ENCODE measurements around the gene PSTPIP1. TPM values are rescaled to one million over a fixed set of nuclear protein-coding genes. Genes with fewer than 3 reads are reported as not detected.

PSTPIP1 gene
- total RNA-seq, 3 donors from 2014 or later, result 2.6 to 11.0 (median 3.9) TPM

DNA sequence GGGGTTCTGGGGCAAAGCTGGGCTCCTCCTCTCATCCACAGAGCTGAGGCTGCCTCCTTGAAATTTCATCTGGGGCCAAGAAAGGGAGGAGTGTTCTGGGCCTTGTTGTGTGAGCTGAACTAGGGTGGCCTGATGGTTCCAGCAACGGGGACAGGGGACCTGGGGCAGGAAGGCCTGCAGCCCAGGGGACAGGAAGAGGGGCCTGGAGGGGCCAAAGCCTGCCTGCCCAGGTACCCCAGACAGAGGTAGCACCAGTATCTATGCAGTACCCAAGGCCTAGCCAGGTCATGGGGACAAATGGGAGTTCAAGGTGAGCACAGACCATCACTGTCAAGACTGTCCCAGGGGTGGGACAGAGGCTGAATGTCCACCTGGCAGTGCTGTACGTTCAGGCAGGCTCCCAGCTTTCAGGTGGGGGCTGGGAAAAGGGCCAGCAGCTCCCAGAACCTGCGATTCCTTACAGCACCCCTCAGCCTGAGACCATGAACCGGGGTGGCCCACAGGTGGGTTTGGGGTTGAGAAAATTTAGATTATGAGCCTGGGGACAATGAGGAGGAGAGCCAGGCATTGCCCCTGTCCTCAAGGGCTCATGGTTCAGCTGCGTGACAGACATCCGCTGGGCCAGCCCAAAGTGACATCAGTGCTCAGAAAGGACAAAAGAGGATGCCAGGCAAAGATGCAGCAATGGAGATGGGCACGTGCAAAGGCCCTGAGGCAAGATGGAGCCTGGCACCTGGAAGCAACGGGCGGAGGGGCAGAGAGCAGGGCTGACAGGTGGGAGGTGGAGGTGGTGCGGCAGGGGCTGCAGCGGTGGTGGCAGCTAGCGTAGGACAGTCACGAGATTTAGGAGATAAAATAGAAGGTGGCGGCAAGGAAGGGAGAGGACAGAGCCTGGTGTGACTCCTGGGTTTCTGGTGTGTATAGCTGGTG, 28.0 kb downstream of the PSTPIP1 start:
- DNase-seq (ENCODE audit: low spot score in 2 of 2), result peak in 1 of 2 donors; percentile 35
- H3K36me3 ChIP-seq, result no peaks in the 10 kb centered on the region
- TF ChIP-seq POLR2A (IDR thresholded peaks at IDR 0.05), result no peak
- TF ChIP-seq, protein P1, sequence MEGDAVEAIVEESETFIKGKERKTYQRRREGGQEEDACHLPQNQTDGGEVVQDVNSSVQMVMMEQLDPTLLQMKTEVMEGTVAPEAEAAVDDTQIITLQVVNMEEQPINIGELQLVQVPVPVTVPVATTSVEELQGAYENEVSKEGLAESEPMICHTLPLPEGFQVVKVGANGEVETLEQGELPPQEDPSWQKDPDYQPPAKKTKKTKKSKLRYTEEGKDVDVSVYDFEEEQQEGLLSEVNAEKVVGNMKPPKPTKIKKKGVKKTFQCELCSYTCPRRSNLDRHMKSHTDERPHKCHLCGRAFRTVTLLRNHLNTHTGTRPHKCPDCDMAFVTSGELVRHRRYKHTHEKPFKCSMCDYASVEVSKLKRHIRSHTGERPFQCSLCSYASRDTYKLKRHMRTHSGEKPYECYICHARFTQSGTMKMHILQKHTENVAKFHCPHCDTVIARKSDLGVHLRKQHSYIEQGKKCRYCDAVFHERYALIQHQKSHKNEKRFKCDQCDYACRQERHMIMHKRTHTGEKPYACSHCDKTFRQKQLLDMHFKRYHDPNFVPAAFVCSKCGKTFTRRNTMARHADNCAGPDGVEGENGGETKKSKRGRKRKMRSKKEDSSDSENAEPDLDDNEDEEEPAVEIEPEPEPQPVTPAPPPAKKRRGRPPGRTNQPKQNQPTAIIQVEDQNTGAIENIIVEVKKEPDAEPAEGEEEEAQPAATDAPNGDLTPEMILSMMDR (IDR thresholded peaks at IDR 0.05), result no peak
- TF ChIP-seq POLR2AphosphoS5 (IDR thresholded peaks at IDR 0.05), result no peak
- no peak overlapping the region for H3K27ac ChIP-seq
- H3K27me3 ChIP-seq, result no peaks in the 10 kb centered on the region
- intact Hi-C loops (cut with DNase I; ENCODE audit: low total_unique reads), result no loop called here
- H3K9me3 ChIP-seq, result no peaks in the 10 kb centered on the region
- no peak overlapping the region for H3K4me3 ChIP-seq
- no peaks in the 10 kb centered on the region for H3K4me1 ChIP-seq

DNA sequence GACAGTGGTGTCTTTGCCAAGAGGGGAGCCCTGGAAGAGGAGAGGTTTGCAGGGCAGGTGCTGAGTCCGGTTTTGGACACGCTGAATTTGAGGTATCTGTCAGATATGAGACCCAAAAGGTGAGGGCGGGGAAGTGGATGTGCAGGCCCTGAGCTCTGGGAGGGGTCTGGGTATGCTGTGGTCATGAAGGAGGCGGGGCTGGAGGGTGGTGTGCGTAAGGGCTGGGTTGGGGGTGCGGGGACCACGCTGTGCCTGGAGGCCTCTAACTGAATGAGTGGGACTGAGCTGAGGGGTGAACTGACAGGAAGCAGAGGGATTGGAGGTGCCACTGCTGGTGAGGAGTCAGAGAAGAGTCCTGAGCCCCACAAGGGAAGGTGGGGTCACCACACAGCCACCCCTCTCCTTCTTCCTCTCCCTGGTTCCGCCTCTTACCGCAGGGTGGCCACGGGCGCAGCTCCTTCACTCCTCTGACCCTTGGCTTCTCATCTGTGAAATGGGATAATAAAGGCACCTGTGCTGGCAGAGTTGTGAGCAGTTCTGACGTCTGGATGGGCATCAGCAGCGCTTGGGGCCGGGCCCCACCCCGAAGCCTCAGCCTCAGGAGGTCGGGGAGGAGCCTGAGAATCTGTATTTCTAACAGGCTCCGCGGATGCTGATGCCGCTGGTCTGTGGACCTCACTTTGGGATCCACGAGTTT, 28.8 kb downstream of the PSTPIP1 start:
- Histone ChIP-seq H3K4me1 (no peaks in the 10 kb centered on the region), H3K27me3 (no peaks in the 10 kb centered on the region), H3K4me3 (no peak overlapping the region), H3K9me3 (no peaks in the 10 kb centered on the region), H3K36me3 (no peaks in the 10 kb centered on the region), H3K27ac (no peak overlapping the region)
- peak in 1 of 2 donors; percentile 40 for DNase-seq (ENCODE audit: low spot score in 2 of 2)
- intact Hi-C loops (cut with DNase I; ENCODE audit: low total_unique reads), result no loop called here
- TF ChIP-seq, protein P1 (IDR thresholded peaks at IDR 0.05), result no peak
- no peak for TF ChIP-seq POLR2AphosphoS5 (IDR thresholded peaks at IDR 0.05)
- TF ChIP-seq POLR2A (IDR thresholded peaks at IDR 0.05), result no peak

DNA sequence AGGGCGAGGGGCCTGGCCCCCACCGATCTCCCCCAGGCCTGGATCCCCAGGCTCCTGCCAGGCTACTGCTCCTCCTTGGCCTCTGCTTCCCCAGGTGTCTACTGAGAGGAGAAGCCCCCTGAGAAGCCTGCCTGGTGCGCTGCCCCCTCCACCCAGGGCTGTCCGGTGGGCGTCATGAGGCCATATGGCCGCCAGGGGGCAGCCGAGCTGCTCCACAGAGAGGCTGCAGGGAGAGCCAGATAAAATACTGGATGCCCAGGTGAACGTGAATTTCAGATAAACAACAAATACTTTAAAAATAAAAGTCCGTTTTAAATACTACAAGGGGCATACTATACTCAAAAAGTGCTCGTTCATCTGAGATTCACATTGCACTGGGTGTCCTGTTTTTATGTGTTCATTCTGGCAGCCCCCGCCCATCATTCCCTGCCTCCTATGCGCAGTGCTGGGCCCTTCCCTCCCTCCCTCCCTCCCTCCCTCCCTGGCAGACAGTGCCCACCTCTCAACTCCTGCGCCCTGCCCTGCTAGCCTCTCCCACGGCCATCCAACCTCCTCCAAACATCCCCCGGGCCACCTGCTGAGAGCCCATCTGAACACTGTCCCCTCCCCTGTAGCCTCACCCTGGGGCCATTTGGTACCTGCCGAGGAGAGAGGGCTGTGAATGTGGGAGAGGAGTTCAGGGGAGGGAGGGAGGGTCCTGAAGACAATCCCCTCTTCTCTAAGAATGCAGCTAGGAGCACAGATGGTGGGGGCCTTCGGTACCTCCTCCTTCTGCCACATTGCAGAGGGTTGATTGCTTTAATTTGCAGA, 29.6 kb downstream of the PSTPIP1 start:
- Histone ChIP-seq H3K4me1 (no peaks in the 10 kb centered on the region), H3K27ac (no peak overlapping the region), H3K27me3 (no peaks in the 10 kb centered on the region), H3K36me3 (no peaks in the 10 kb centered on the region), H3K4me3 (no peak overlapping the region), H3K9me3 (no peaks in the 10 kb centered on the region)
- no peak for TF ChIP-seq POLR2AphosphoS5 (IDR thresholded peaks at IDR 0.05)
- TF ChIP-seq, protein P1 (IDR thresholded peaks at IDR 0.05), result peak; percentile 62 to 89 (median 87)
- intact Hi-C loops (cut with DNase I; ENCODE audit: low total_unique reads), result no loop called here
- DNase-seq (ENCODE audit: low spot score in 2 of 2), result peak; percentile 33 to 64

DNA sequence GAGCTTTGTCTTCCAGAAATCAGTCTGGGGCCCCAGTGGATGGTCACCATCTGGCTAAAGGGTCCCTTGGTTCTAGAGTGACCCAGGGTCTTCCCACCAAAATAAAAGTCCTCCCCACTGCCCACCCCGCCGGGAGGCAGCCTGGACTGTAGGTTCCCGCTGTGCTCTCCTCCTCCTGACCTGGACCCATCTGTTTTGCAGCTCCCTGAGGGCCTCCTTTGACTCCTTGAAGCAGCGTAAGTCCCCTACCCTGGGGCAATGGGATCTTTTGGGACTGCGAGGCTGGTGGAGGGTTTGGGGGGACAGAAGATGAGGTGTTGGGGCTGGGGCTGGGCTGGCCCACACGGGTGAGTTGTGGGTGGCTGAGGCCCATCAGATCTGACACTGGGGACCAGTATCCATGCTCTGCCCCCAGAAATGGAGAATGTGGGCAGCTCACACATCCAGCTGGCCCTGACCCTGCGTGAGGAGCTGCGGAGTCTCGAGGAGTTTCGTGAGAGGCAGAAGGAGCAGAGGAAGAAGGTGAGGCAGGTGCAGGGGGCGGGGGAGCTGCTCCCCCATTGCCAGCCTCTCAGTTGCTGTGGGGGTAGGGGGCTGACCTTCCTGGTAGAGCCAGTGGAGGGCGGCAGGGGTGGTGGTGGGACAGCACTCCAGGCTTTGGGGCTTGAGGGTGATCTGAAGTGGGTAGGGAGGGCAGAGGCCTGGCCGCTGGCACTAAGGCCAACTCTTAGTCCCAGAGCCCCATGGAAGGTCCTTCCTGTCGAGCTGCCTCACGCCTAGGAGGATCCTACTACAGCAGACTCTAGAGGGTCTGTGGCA, 30.4 kb downstream of the PSTPIP1 start:
- H3K27me3 ChIP-seq, result no peaks in the 10 kb centered on the region
- no peak overlapping the region for H3K4me3 ChIP-seq
- TF ChIP-seq, protein P1 (IDR thresholded peaks at IDR 0.05), result no peak
- TF ChIP-seq POLR2AphosphoS5 (IDR thresholded peaks at IDR 0.05), result no peak
- no peak for TF ChIP-seq POLR2A (IDR thresholded peaks at IDR 0.05)
- no peaks in the 10 kb centered on the region for H3K36me3 ChIP-seq
- intact Hi-C loops (cut with DNase I; ENCODE audit: low total_unique reads), result no loop called here
- no peaks in the 10 kb centered on the region for H3K4me1 ChIP-seq
- DNase-seq (ENCODE audit: low spot score in 2 of 2), result peak in 1 of 2 donors; percentile 40
- no peak overlapping the region for H3K27ac ChIP-seq
- no peaks in the 10 kb centered on the region for H3K9me3 ChIP-seq

All from breast epithelium (tissue), 4 donors.